Muscle of leg (tissue), 11 donors: ENCODE measurements around the gene PLXNA3. TPM values are rescaled to one million over a fixed set of nuclear protein-coding genes. Genes with fewer than 3 reads are reported as not detected.

Source experiments
- DNase-seq: peaks from one replicate; pipeline ENCODE4 v3.0.0; 2013
- H3K27ac ChIP-seq: one replicate; pipeline ENCODE4 v1.5.1; 2013; ENCODE audit warnings: mild to moderate bottlenecking, low read length, control low read depth
- H3K27me3 ChIP-seq: one replicate; pipeline ENCODE4 v1.6.1; 2013; ENCODE audit warnings: low read length; ENCODE audit not compliant: control insufficient read depth, insufficient read depth
- H3K36me3 ChIP-seq: one replicate; pipeline ENCODE4 v1.6.1; 2013; ENCODE audit warnings: low read length; ENCODE audit not compliant: control insufficient read depth, insufficient read depth
- H3K4me1 ChIP-seq: one replicate; pipeline ENCODE4 v1.6.1; 2013; ENCODE audit warnings: low read length; ENCODE audit not compliant: control insufficient read depth, insufficient read depth
- H3K4me3 ChIP-seq: one replicate; pipeline ENCODE4 v1.5.1; 2013; ENCODE audit warnings: low read length, control low read depth
- H3K9me3 ChIP-seq: replicated peaks from 2 replicates; pipeline ENCODE4 v1.6.1; 2013; ENCODE audit warnings: low read depth, low read length; ENCODE audit not compliant: control insufficient read depth
- WGBS: methylation state at CpG from one replicate; pipeline ENCODE4 v1.1.5; 2013; ENCODE audit warnings: missing lambda C conversion rate; ENCODE audit not compliant: insufficient coverage; 5-methylcytosine and 5-hydroxymethylcytosine counted together
- polyA plus RNA-seq, 8 donors: library from polyadenylated mRNA; unstranded; fragments of 120-200 nt; gene quantifications; one replicate each; pipeline versions ENCODE4 v1.2.1 to v1.2.3, GENCODE V29; 2013; ENCODE audit warnings: inconsistent platforms in 1 of 8, low replicate concordance in 1 of 8; ENCODE audit not compliant: insufficient read length in 8 of 8, insufficient read depth in 1 of 8
- total RNA-seq: library from RNA; stranded (reverse); fragments of 120-200 nt; gene quantifications from one replicate; pipeline ENCODE4 v1.2.4, GENCODE V29; 2013

The PLXNA3 gene
- total and polyA plus RNA-seq, 9 donors, result 7.4 to 48.1 (median 38.8) TPM

DNA sequence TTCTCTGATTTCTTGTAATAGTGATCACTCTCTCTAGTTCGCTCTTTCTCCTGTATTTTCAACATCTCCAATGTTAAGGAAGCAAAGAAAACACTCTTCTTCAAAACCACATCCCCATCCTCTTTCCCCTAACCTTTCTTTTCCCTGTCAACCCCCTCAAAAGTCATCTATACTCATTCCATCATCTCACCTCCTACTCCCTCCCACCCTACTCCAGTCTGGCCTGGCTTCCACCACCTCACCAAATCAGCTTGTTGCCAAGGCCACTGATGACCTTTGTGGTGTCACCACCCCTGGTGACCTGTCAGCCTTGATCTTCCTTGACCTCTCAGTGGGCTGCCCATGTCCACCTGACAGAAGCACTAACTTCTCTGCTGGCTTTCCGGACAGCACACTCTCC, 55.6 kb downstream of the PLXNA3 start:
- no peak for DNase-seq
- Histone ChIP-seq H3K27me3 (no peaks in the 10 kb centered on the region), H3K27ac (no peak overlapping the region), H3K36me3 (peaks cover 6% of the 10 kb centered on the region), H3K4me1 (peaks cover 23% of the 10 kb centered on the region), H3K9me3 (no peaks in the 10 kb centered on the region), H3K4me3 (no peak overlapping the region)
- 80% methylated on average over 2 of the region's 2 CpGs for WGBS

DNA sequence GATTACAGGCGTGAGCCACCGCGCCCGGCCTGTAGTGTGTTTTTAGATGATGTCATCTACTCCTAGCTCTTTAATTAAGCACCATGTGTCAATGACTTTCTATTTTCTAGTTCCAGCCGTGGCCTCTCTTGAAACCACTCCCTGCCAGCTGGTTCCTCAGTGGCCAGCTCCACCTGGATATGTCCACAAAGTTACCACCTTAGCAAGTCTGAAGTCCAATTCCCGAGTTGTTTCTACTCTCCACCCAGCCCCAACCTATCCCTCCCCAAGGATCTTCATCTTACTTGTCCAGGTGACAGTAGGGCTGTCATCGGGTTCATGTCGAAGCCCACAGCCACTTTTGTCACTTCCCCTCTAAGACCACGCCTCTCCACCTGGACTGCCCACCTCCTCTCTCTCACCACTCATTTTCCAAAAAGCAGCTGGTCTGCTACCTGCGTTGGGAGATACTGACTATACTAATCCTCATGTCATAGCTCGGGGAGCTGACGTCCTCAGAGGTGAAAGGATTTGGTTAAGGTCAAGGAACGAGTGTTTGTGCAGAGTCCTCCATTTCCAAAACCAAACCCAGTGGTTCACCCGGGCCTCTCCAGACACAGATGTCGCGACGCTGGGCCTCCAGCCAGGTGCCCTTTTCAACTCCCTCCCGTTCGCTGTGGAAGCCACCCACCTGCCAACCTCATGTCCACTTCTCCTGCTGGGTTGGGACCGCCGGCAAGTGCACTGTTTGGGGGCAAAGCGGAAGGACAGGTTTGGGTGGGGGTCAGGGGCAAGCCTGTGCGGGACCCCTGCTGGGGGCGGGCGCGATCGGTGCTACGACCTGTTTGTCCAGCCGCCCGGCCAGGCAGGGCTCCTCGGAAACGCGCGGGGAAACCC, 57.2 kb downstream of the PLXNA3 start:
- peak overlapping the region; percentile 94 for H3K27ac ChIP-seq
- no peaks in the 10 kb centered on the region for H3K27me3 ChIP-seq
- H3K9me3 ChIP-seq, result no peaks in the 10 kb centered on the region
- DNase-seq, result peak; percentile 55
- peak overlapping the region; percentile 67 for H3K4me3 ChIP-seq
- H3K36me3 ChIP-seq, result peaks cover 6% of the 10 kb centered on the region
- 43% methylated on average over 24 of the region's 34 CpGs for WGBS
- H3K4me1 ChIP-seq, result peaks cover 23% of the 10 kb centered on the region

GRCh38 chrX:154515966-154516655, 58.0 kb downstream of the PLXNA3 start, which contains the start of gene FAM3A:
Gene FAM3A, minus strand, starts transcription at chrX:154516232. Its CDS starts 460 bp downstream, at chrX:154515772.
- 33% methylated on average over 54 of the region's 59 CpGs for WGBS
- DNase-seq, result peak; percentile 95
- peaks cover 5% of the 10 kb centered on the region for H3K36me3 ChIP-seq

GRCh38 chrX:154516656-154517100, 58.6 kb downstream of the PLXNA3 start:
- DNase-seq, result peak; percentile 84
- no peaks in the 10 kb centered on the region for H3K27me3 ChIP-seq
- peak overlapping the region; percentile 95 for H3K27ac ChIP-seq
- peaks cover 23% of the 10 kb centered on the region for H3K4me1 ChIP-seq
- no peaks in the 10 kb centered on the region for H3K9me3 ChIP-seq
- H3K36me3 ChIP-seq, result no peaks in the 10 kb centered on the region
- peak overlapping the region; percentile 53 for H3K4me3 ChIP-seq
- 40% methylated on average over 16 of the region's 19 CpGs for WGBS

More at GRCh38 chrX:154515966-154516655, 58.0 kb downstream of the PLXNA3 start, which contains the start of gene FAM3A:
- no peaks in the 10 kb centered on the region for H3K9me3 ChIP-seq
- no peaks in the 10 kb centered on the region for H3K27me3 ChIP-seq
- peak within 1 kb of the TSS; percentile 95 for H3K27ac ChIP-seq
- peaks cover 23% of the 10 kb centered on the region for H3K4me1 ChIP-seq
- peak within 1 kb of the TSS; percentile 67 for H3K4me3 ChIP-seq

GRCh38 chrX:154517101-154517781, 59.2 kb downstream of the PLXNA3 start:
- Histone ChIP-seq H3K27ac (peak overlapping the region; percentile 95), H3K9me3 (no peaks in the 10 kb centered on the region), H3K36me3 (no peaks in the 10 kb centered on the region), H3K27me3 (no peaks in the 10 kb centered on the region), H3K4me1 (peaks cover 23% of the 10 kb centered on the region), H3K4me3 (peak overlapping the region; percentile 53)
- DNase-seq, result no peak
- WGBS, result 37% methylated on average over 22 of the region's 25 CpGs

GRCh38 chrX:154519389-154519788, 61.3 kb downstream of the PLXNA3 start:
- Histone ChIP-seq H3K27ac (no peak overlapping the region), H3K9me3 (no peaks in the 10 kb centered on the region), H3K36me3 (no peaks in the 10 kb centered on the region), H3K4me1 (peaks cover 23% of the 10 kb centered on the region), H3K27me3 (no peaks in the 10 kb centered on the region), H3K4me3 (no peak overlapping the region)
- WGBS, result 91% methylated on average over 7 of the region's 8 CpGs
- DNase-seq, result no peak

DNA sequence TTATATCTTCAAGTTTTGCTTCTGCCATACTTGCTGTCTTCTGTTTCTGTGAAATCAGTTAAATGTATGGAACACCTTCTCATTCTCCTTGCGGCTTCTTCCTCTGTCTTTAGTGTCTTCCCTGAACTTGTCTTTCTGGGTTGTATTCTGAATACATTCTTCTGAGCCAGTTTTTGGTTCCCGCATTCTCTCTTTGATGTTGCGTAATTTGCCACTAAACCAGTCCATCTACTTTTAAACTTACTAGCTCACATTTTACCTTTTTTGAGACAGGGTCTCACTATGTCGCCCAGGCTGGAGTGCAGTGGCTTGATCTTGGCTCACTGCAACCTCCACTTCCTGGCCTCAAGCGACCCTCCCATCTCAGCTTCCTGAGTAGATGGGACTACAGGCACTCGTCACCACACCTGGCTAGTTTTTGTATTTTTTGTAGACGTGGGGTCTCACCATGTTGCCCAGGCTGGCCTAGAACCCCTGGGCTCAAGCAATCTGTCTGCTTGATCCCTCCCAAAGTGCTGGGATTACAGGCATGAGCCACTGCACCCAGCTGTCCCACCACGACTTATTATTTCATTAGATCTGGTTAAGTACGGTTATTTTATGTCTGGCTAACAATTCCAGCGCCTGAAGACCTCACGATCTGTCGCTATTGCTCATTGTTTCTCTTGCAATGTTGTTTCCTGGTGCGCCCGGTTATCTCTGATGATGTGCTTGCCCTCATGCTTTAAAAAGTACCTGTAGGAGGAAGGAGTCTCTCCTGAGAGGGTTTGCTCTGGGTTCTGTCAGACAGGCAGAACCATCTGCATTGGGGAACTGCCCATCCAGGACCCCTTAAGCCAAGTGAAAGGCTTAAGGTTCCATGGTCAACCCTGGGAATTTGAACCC, 67.8 kb downstream of the PLXNA3 start:
- Histone ChIP-seq H3K27ac (no peak overlapping the region), H3K4me3 (no peak overlapping the region), H3K36me3 (no peaks in the 10 kb centered on the region), H3K9me3 (no peaks in the 10 kb centered on the region), H3K4me1 (peaks cover 12% of the 10 kb centered on the region), H3K27me3 (no peaks in the 10 kb centered on the region)
- DNase-seq, result no peak
- WGBS, result 92% methylated on average over 6 of the region's 14 CpGs

GRCh38 chrX:154526901-154527675, 69.0 kb downstream of the PLXNA3 start:
- peak; percentile 97 for DNase-seq
- peak overlapping the region; percentile 72 for H3K27ac ChIP-seq
- H3K4me3 ChIP-seq, result peak overlapping the region; percentile 23
- H3K27me3 ChIP-seq, result no peaks in the 10 kb centered on the region
- 36% methylated on average over 7 of the region's 15 CpGs for WGBS
- H3K4me1 ChIP-seq, result peaks cover 12% of the 10 kb centered on the region
- no peaks in the 10 kb centered on the region for H3K36me3 ChIP-seq
- no peaks in the 10 kb centered on the region for H3K9me3 ChIP-seq
